Upper lobe of left lung (tissue), 4 donors: Measurements from ENCODE around the gene ZNF793.

Experiments
- EP300 ChIP-seq, 4 donors: sonication (generic); formaldehyde crosslinking; IDR thresholded peaks; one replicate each; pipeline ENCODE4 v1.5.1; 2017; ENCODE audit warnings: antibody characterized with exemption in 4 of 4, control low read depth in 2 of 4
- POLR2A ChIP-seq, 4 donors: fragments of 450-650 bp; IDR thresholded peaks; one replicate each; pipeline ENCODE4 v1.5.1; 2016 to 2017; ENCODE audit warnings: antibody characterized with exemption in 4 of 4, mild to moderate bottlenecking in 2 of 4
- TF ChIP-seq, protein P1 (sequence below), 6 experiments: fragments of 450-650 bp in 4 of 6; fragments of 200-600 bp in 2 of 6; sonication (generic) in 2 of 6; IDR thresholded peaks; one replicate each; pipeline ENCODE4 v1.5.1; 2016 to 2019; ENCODE audit warnings: antibody characterized with exemption in 6 of 6

DNA sequence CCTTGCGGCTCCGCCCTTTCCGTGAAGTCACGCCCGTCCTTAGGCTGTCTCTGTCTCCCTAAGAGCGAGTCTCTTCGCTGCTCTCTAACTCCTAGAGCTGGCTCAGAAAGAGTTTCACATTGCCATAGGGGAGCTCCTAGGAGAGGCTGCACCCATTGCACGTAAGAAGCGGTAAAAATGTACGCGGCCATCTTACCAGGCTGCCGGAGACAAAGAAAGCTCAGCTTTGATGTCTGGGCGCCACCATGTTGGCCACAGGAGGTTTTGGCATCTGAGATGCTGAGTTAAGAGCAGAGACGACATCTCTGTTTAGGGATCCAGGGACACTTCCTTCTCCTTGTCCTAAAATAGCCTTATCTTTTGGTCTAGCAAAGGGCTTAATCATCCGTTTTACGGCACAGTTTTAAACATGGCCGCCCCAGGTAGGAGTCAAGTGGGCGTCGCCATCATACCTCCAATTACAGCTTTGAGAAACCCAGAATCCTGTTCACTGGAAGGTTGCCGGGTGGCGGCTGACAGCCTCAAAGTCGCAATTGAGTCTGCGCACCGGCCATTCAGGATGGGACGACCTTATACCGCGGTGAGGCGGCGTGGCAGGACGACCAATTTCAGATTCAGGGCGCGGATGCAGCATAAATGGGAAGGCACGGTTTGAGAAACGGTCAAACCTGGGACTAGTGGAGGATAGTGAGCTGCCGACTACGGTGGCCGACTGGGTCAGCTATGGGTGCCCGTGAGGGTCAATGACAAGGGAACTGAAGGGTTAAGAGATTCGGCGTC, at the start of gene ZNF793:
- TF ChIP-seq, protein P1, sequence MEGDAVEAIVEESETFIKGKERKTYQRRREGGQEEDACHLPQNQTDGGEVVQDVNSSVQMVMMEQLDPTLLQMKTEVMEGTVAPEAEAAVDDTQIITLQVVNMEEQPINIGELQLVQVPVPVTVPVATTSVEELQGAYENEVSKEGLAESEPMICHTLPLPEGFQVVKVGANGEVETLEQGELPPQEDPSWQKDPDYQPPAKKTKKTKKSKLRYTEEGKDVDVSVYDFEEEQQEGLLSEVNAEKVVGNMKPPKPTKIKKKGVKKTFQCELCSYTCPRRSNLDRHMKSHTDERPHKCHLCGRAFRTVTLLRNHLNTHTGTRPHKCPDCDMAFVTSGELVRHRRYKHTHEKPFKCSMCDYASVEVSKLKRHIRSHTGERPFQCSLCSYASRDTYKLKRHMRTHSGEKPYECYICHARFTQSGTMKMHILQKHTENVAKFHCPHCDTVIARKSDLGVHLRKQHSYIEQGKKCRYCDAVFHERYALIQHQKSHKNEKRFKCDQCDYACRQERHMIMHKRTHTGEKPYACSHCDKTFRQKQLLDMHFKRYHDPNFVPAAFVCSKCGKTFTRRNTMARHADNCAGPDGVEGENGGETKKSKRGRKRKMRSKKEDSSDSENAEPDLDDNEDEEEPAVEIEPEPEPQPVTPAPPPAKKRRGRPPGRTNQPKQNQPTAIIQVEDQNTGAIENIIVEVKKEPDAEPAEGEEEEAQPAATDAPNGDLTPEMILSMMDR (IDR thresholded peaks at IDR 0.05) = no peak
- peak in 1 of 4 donors; percentile 26 for TF ChIP-seq POLR2A (IDR thresholded peaks at IDR 0.05)
- TF ChIP-seq EP300 (IDR thresholded peaks at IDR 0.05) = no peak
